ENCODE data around the gene EIF4E1B.

DNA sequence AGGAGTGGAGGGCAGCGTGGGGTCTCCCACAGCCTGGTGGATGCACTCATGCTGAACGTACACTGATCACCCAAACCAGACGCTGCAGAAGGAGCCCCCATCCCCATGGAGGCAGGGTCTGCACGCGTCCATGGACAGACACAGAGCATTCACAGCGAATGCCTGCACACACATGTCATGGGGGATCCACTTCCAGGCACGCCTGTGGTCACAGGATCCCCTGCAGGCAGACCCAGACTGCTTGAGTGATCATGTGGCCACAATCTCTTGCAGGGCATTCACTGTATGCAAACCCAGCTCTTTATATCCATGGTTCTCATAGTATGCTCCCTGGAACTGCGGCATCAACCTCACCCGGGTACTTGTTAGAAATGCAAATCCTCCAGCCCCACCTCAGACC is 5.5 kb upstream of the EIF4E1B start:
- TF ChIP-seq CTCF (IDR thresholded peaks at IDR 0.05) (no peak), POLR2A (IDR thresholded peaks at IDR 0.05) (no peak)

Measured in lower leg skin (tissue), 3 donors.